ENCODE measurements around the gene MICU1. TPM values are rescaled to one million over a fixed set of nuclear protein-coding genes. Genes with fewer than 3 reads are reported as not detected.

MICU1 gene
- total RNA-seq, 1 experiment from 2014 or later: 44.7 TPM

- no peak for DNase-seq
- Histone ChIP-seq H3K4me1 (peaks cover 28% of the 10 kb centered on the region), H3K4me3 (no peak overlapping the region)
Observed at GRCh38 chr10:72321248-72322029, 304.4 kb downstream of the MICU1 start.

GRCh38 chr10:72320676-72321247, 305.1 kb downstream of the MICU1 start:
- Histone ChIP-seq H3K4me3 (no peak overlapping the region), H3K36me3 (no peaks in the 10 kb centered on the region), H3K27me3 (no peaks in the 10 kb centered on the region), H3K27ac (peak overlapping the region; percentile 57), H3K4me1 (peaks cover 27% of the 10 kb centered on the region), H3K9me3 (replicated peaks) (no peaks in the 10 kb centered on the region)
- peak; percentile 95 to 98 for DNase-seq

More at GRCh38 chr10:72321248-72322029, 304.4 kb downstream of the MICU1 start:
- H3K27ac ChIP-seq: peak overlapping the region; percentile 57
- no peaks in the 10 kb centered on the region for H3K36me3 ChIP-seq
- H3K27me3 ChIP-seq: no peaks in the 10 kb centered on the region
- H3K9me3 ChIP-seq (replicated peaks): no peaks in the 10 kb centered on the region

GRCh38 chr10:72319416-72320254, 306.2 kb downstream of the MICU1 start:
- no peaks in the 10 kb centered on the region for H3K9me3 ChIP-seq (replicated peaks)
- peak overlapping the region; percentile 57 for H3K27ac ChIP-seq
- H3K36me3 ChIP-seq: no peaks in the 10 kb centered on the region
- H3K27me3 ChIP-seq: no peaks in the 10 kb centered on the region
- peaks cover 23% of the 10 kb centered on the region for H3K4me1 ChIP-seq
- peak overlapping the region; percentile 58 for H3K4me3 ChIP-seq
- peak; percentile 77 to 81 for DNase-seq

- Histone ChIP-seq H3K27me3 (no peaks in the 10 kb centered on the region), H3K27ac (peak overlapping the region; percentile 57; the same call in 1 of the 2 replicates), H3K9me3 (replicated peaks) (no peaks in the 10 kb centered on the region), H3K4me1 (peaks cover 22% of the 10 kb centered on the region), H3K36me3 (no peaks in the 10 kb centered on the region), H3K4me3 (peak overlapping the region; percentile 58)
- no peak for DNase-seq
Observed at GRCh38 chr10:72318418-72319262, 307.2 kb downstream of the MICU1 start.

Other genes with a start within 250 kb of the MICU1 start
- gene MCU, start 66.1 kb upstream of the MICU1 start, total RNA-seq (2014; rRNA removed; shearing (Covaris generic)): 51.2 and 53.7 TPM in 2 replicates

Data from SJCRH30 (cell line).